HG03095 (cell line): ENCODE measurements around the gene CACNA1I.

Experiments used
- ATAC-seq: cut with Tn5 transposase; IDR thresholded peaks from one replicate; pipeline ENCODE4 v1.9.1; 2021; ENCODE audit warnings: moderate library complexity; ENCODE audit not compliant: unreplicated experiment

CACNA1I gene

DNA sequence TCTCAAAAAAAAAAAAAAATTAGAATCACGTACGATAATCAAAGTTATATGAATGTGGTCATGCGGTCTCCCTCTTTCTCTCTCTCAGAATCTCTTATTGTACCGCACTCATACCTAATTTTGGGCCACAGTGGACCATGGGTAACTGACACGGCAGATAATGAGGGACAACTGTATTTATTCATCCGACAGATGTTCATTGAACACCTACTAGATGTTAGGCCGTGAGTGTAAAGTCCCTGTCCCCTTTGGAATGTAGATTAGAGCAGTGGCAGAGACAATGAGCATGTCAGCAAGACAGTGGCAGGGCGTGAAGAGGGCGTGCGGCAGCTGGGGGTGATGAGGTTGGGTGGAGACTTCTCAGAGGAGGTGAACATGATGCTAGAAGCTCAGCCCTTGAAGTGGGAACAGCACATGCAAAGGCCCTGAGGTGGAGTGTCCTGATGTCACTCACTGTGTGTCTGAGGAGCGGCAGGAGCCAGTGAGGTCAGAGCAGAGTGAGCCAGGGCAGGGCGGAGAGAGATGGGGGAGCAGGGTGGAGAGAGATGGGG is 25.1 kb downstream of the CACNA1I start:
- ATAC-seq = no peak

DNA sequence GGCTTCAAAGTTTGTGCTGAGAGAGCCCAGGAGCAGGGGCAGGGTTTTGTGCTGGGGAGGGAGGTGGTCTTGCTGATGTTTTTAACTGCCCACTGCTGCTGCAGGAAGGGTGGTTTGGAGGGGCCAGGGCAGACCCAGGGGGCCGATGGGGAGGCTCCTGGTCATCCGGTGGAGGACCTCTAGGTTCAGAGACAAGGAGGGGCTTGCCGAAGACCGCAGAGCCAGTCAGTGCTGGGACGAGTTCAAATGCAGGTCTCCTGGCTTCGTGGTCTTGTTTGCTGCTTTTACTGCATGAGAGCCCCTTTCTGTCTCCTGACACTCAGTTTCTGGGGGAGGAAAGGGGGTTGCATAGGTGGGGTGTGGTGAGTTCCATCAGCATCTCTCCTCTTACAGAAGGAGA is 26.0 kb downstream of the CACNA1I start:
- ATAC-seq = no peak

DNA sequence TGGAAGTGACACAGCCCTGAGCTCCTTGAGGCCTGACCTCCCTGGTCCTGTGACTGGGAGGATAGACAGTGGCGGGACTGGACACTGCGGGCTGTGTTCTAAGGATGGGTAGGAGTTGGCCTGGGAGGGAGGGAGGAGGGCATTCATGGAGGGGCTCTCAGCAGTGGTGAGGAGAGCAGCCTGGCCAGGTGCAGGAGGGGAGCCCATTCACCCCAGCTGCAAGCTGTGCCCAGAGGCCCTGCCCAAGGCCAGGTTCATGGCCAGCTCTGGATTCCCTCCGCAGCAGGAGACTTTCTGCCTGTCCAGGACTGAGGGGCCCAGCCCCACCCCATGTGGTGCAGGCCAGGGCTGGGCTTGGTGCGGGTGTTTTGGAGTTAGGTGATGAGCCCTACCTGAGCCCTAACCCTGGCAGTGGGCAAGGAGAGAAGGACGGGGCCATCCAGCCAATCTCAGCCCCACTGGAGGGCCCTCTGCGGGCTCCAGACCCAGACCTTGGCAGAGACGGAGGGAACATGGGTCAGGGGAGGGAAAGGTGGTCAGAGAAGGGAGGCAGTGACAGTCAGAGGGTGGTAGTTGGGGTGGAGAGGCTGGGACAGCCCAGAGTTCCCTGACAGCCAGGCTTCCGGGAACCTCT is 26.8 kb downstream of the CACNA1I start:
- no peak for ATAC-seq

DNA sequence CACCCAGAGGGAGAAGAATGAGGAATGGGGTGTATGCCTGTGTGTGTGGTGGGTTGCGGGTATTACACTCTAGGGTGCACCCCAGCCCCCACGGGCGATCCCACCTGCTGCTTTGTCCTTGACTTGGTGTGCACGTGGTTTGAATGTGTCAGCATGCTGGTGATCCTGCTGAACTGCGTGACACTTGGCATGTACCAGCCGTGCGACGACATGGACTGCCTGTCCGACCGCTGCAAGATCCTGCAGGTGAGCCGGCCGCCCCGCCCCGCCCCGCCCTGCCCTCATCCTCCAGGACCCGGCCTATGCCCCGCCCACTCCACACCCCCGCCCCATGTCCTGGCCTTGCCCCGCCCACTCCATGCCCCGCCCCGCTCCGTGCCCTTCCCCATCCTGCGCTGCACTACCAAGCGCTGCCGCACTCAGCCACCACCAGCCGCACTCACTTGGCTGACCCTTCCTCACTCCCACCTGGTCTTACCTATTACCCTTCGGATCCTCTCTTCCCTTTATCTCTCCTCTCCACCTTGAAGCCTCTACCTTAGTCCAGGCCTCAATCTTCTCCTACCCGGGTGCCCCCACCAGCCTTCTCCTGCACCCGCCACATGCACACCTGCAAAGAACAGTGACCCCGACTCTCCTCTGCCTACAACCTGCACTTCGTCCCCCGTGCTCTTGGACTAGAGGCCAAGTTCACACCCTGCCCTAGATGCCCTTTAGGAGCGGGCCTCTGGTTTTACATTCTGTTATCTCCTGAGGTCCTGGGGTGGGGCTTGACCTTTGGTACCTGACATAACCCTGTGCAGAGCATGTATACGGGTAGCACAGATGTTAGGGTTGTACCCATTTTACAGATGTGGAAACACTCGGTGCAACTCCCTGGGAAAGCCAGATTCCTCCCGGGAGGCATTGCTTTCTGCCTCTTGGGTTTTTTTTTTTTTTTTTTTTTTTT is 27.7 kb downstream of the CACNA1I start:
- ATAC-seq = no peak

DNA sequence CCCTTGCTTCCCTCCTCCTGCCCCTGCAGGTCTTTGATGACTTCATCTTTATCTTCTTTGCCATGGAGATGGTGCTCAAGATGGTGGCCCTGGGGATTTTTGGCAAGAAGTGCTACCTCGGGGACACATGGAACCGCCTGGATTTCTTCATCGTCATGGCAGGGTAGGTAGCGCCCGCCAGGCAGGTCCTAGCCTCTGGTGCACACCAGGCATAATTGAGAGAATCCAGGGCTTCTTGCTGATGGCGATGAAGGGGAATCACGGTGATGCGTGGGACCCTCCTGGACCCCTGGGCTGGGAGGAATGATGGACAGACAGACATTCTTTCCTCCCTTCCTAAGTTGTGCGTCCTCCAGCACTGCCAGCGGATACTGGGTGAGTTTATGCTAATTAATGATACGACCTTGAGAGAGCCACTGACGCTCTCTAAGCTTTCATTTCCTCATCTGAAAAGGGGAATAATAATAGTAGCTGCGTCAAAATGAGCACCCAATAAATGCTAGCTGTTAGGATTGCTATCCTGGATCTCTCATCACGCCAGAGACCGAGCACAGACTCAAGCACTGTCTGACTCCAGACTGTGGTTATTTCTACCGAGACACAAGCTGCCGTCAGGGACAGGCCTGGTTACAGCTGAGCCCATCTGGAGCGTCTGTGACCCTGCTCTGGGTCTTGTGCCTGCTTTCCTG is 30.1 kb downstream of the CACNA1I start:
- no peak for ATAC-seq

DNA sequence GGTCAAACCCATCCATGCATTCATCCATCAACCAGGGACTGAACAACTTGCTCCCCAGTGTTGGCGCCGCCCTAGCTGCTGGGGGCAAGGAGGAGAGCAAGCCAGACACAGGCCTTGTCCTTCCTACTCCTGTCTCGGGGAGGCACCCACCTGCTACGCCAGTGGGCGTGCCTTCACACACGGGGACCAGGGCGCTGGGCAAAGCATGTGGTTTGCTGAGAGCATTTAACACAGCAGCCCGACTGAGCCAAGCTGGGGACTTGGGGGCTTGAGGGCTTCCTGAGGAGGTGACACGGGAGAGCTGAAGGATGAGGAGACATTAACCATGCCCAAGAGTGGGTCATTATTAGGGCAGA is 30.6 kb downstream of the CACNA1I start:
- ATAC-seq = no peak

DNA sequence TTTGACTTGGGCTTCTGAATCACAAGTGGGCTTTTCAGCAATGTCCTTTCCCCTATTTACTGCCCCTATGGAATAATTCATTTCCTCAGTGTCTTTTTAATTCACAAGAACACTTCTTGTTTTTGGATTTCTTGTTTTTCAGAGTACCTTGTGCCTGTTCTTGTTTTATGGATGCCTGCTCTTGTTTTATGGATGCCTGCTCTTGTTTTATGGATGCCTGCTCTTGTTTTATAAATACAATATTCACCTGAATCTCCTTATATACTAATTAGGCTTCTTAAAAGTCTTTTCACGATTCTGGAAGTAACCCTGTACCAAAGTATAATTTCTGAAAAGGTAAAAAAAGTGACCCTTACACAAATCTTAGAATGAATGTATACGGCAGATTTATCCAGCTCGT is 32.8 kb downstream of the CACNA1I start:
- no peak for ATAC-seq

DNA sequence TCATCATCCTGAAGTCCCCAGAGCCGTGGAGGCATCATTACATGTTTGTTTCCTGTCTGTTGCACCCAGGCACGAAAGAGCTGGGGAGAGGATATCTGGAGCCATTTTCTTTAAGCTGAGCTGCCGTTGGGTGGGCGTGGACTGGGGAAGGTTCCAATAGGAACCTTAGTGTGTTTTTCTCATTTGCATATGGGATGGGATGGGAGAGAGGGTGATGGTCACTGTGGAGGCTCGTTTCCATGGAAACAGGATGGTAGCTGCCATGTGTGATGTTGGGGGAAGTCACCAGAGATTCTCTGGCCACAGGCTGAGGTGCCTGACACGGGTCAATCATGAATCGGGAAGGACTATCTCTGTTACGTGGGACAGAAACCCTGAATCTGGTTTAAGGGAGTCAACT is 39.7 kb downstream of the CACNA1I start:
- ATAC-seq = no peak

DNA sequence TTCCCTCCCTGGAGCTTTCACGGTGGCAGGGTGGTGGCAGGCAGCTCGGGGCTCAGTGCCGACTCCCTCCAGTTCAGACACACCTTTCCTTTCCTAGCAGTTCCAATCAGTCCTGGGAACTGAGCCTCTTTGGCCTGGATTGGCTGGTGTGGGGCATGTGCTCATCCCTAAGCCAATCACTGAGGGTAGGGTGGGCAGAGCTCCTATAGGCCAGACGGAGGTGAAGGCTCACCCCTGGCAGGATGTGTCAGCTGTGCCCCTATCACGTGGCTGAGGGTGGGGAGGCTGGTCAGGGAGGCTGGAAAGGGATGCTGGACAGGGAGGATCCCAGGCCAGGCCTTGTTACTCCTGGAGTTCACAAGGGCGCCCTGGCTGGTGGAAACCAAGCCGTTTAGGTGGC is 40.2 kb downstream of the CACNA1I start:
- no peak for ATAC-seq

DNA sequence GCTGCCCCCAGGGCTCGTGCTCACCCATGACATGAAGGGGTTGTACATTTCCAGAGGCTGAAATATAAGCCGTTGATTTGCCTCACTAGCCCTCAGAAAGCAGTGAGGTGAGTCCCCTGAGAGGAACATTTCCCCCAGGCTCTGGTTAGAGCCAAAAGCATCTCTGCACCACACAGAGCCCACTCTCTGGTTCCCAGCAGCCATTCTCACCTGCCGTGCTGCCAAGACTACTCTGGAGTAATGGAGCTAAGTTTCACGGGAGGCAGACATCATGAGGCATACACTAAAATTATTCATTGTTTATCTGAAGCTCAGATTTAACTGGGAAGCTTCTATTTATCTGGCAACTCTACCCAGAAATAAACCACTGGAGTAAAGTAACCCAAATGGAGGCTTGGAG is 40.8 kb downstream of the CACNA1I start:
- no peak for ATAC-seq

DNA sequence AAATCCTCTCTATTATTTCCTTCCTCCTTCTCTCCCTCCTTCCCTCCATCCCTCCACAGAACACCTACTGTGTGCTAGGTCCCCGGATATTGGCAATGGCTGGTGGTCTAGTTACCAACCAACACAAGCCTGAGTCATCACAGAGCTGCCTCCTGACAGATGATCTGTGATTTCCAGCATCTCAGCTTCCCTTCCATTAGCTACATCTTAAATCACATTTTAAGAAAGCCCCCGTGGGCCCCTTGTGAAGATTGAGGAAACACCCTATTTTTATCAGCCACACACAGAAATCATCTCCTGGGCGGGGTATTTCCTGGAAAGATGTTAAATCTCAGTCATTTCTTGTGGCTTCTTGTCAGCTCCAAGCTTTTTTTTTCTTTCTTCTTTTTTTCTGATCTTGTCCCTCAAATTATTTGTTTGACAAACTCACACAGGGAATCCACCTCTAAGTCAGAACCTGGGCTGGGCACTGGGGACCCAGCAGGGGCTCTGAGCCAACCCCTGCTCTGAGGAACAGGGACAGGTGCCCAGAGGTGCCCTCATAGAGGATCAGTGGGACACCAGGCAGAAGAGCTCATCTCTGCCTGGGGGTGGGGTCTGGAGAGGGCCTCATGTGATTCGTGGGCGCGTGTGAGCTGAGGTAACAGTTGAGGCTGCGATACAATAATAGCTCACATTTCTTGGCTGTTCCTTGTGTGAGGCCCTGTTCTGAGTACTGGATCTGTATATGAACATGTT is 42.4 kb downstream of the CACNA1I start:
- no peak for ATAC-seq

DNA sequence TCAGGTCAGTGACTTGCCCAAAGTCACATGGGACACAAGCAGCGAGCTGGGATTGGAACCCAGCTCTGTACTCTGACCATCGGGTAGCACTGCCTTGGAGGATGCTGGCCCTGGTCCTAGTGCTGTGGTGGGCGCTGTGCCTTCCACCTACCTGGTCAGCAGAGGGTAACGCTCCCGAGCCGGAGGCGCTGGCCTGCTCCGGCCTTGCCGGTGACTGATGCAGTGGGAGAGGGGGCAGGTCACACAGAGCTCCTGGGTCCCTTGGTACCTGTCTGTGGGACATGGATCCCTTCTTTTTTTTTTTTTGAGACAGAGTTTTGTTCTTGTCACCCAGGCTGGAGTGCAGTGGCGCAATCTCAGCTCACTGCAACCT is 43.0 kb downstream of the CACNA1I start:
- ATAC-seq = no peak

DNA sequence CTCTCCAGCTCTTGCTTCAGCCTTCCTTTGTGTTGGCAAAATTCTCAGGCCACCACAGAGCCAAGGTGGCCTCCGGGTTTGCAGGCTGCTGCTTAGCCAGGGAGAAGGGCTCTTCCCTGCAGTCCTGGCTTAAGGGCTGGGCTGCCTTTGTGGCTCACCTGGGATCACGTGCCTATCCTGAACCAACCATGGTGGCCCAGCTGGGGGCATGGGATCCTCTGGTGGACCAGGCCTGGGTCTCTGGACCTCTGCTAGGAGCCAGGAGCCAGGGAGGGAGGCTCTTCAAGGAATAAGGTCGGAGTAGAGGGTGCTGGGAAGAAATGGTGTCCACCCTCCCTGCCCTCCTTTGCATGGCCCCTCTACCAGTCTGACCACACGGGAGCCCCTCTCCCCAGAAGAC is 43.9 kb downstream of the CACNA1I start:
- ATAC-seq = no peak

DNA sequence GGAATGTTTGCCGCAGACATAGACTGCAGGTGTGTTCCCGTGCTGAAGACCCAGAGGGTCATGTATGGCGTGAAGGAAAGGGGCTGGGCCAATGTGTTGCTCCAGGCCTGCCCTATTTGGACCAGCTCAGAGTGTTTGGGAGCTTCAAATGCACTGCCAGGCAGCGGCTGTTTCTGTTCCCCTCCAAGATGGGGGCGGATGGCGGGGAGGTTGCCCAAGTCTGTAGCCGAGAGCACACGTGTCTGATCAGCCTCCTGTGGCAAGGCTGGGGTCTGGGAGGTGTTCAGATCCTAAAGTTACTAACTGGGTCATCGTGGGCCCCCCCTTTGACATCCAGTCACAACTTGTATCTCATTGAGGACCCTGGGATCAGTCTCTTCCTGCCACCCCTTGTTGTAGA is 45.5 kb downstream of the CACNA1I start:
- no peak for ATAC-seq

DNA sequence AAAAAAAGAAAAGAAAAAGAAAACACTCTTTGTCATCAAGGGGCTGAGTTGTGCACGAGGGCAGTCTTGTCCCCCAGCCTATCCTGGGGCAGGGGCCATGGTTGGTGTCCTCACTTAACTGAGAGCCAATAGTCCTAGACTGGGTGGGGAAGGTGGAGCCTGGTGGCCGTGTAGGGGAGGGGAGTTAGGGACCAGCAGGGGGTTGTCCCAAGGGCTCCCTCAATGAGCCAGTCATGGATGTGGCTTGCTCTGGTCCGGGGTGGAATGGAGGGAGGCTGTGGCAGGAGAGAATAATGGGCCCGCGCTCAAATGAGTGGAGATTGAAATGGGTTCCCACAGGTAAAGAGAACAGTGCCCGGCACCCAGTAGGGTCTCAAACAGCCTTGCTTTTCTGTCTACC is 46.2 kb downstream of the CACNA1I start:
- ATAC-seq = no peak

DNA sequence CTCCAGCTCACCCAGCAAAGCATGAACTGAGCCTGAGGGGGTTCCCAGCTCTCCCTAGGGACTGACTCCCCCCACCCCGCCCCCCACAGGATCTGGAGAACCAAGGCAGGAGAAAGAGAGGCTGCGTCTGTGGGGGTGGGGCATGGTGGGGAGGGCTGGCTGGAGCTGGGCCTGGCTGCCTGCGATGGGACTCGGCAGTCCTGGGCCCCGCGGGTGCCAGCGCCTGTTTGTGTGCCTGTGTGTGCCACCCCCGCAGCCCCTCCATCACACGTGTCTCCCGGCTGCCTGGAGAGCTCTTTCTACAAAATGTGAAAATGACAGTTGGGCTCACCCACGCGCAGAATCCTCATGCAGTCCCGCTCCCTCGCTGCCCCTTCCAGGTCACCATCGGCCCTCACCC is 46.8 kb downstream of the CACNA1I start:
- ATAC-seq = no peak

DNA sequence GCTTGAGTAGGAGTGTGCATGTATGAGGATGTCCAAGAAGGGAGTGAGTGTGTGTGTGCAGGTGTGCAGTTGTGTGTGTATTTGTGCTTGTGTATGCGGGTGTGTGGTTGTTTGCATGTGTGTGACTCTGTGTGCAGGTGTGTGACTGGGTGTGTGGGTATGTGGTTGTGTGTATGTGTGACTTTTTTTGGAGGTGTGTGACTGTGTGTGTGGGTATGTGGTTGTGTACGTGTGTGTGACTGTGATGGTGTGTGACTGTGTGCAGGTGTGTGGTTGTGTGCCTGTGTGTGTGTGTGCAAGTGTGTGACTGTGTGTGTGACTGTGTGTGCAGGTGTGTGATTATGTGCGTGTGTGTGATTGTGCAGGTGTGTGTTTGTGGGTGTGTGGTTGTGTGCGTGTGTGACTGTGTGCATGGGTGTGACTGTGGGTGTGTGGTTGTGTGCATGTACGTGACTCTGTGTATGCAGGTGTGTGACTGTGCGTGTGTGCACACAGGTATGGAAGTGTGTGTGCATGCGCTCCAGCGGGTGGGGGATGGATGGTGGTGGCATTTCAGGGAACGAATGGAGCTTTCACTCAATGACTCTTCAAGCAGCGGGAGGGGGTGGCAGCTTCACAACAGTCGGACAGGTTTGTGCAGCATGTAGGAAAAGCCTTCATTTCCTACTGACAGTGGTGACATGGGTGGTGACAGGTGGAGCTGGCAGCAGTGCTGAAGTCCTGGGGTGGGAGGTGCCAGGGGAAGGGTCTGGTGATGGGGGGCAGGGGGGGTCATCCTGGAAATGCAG is 47.6 kb downstream of the CACNA1I start:
- ATAC-seq = no peak

DNA sequence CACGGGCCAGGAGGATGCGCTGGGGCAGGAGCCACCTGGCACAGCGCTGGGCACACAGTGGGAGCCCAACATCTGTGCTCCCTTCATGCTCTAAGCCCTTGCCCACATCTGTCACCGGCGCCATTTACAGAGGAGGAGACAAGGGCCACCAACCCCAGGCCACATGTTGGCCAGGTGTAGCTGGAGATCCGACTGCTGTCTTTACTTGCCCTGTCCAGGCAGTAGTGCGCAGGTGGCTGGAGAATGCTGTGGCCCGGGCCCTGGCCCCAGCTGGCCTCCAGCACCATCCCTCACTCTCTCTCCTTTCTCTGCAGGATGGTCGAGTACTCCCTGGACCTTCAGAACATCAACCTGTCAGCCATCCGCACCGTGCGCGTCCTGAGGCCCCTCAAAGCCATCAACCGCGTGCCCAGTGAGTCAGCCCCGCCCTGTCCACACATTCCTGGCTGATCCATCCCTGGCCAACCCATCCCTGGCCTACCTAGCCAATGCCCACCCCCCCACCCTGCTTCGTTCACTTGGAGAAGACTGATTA is 48.5 kb downstream of the CACNA1I start:
- ATAC-seq = no peak

DNA sequence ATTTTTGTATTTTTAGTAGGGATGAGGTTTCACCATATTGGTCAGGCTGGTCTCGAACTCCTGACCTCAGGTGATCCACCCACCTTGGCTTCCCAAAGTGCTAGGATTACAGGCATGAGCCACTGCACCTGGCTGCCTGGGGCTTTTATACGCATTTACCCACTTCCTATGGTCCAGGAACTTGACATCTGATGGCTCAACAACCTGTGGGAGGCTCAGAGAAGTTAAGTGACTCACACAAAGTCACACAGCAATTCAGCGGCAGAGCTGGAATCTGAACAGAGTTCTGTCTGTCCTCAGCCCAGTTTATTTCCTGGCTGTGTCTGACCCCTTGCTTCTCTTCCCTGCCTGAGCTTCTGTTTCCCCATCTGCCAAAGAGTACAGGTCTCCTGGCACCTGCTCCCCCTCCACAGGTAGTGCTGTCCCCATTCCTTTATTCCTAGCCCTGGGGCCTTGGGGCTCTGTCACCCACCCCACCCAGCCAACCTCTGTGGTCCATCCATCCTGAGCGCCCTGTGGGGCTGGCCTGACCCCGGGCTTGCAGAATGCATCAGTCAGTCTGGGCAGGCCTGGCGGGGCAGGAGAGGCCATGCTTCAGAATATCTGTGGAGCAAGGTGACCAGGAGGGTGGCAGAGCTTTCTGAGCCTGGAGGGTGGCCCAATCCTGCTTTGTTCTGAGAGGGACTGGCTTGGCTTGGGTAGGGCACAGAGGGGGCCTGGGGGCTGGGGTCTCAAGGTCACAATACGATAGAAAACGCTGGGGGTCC is 50.6 kb downstream of the CACNA1I start:
- ATAC-seq = no peak
